ENCODE measurements around the gene RTN4R.
"Not testable (repeated sequence)": the region's sequence is repeated elsewhere in the genome, so short reads cannot be mapped to it uniquely, and the experiment has no call there.

Gene RTN4R

GRCh38 chr22:20286784-20287423 is 18.8 kb upstream of the RTN4R start:
- DNase-seq = not testable (repeated sequence)

- not testable (repeated sequence) for DNase-seq
Measured at GRCh38 chr22:20286312-20286660, 18.2 kb upstream of the RTN4R start.

- peak; percentile 37 for DNase-seq
Measured at GRCh38 chr22:20285473-20286311, 17.6 kb upstream of the RTN4R start.

- DNase-seq = no peak
Measured at GRCh38 chr22:20284471-20285086, 16.5 kb upstream of the RTN4R start.

- no peak for DNase-seq
Measured at GRCh38 chr22:20283674-20284066, 15.6 kb upstream of the RTN4R start.

- no peak for DNase-seq
Measured at GRCh38 chr22:20282901-20283673, 15.0 kb upstream of the RTN4R start.

- no peak for DNase-seq
Measured at GRCh38 chr22:20281891-20282290, 13.8 kb upstream of the RTN4R start.

GRCh38 chr22:20281473-20281872 is 13.4 kb upstream of the RTN4R start:
- not testable (repeated sequence) for DNase-seq

- no peak for DNase-seq
Measured at GRCh38 chr22:20280866-20281265, 12.7 kb upstream of the RTN4R start.

GRCh38 chr22:20280163-20280562 is 12.0 kb upstream of the RTN4R start:
- DNase-seq = not testable (repeated sequence)

- DNase-seq = peak; percentile 21
Measured at GRCh38 chr22:20279662-20280134, 11.6 kb upstream of the RTN4R start.

- not testable (repeated sequence) for DNase-seq
Measured at GRCh38 chr22:20278726-20279490, 10.8 kb upstream of the RTN4R start.

- not testable (repeated sequence) for DNase-seq
Measured at GRCh38 chr22:20277936-20278635, 10.0 kb upstream of the RTN4R start.

- DNase-seq = no peak
Measured at GRCh38 chr22:20276468-20276867, 8.3 kb upstream of the RTN4R start.

- no peak for DNase-seq
Measured at GRCh38 chr22:20275836-20276235, 7.7 kb upstream of the RTN4R start.

GRCh38 chr22:20275325-20275724 is 7.2 kb upstream of the RTN4R start:
- DNase-seq = not testable (repeated sequence)

- DNase-seq = not testable (repeated sequence)
Measured at GRCh38 chr22:20274374-20274773, 6.3 kb upstream of the RTN4R start.

- DNase-seq = no peak
Measured at GRCh38 chr22:20273758-20274181, 5.7 kb upstream of the RTN4R start.

- no peak for DNase-seq
Measured at GRCh38 chr22:20272700-20273099, 4.6 kb upstream of the RTN4R start.

GRCh38 chr22:20272174-20272573 is 4.1 kb upstream of the RTN4R start:
- DNase-seq = no peak

All from fibroblast of skin of abdomen (primary cell).